GM12878 (cell line): ENCODE measurements around the gene ATAD3A. TPM values are rescaled to one million over a fixed set of nuclear protein-coding genes. Genes with fewer than 3 reads are reported as not detected.
A peak's percentile ranks its signal among the peaks of the same experiment; 100 is the strongest.
"Not testable (repeated sequence)": the region's sequence is repeated elsewhere in the genome, so short reads cannot be mapped to it uniquely, and the experiment has no call there.

Experiments used
- ATAC-seq: fragments of 200-7000 bp; cut with Tn5 transposase; 3 replicates; pipeline ENCODE4 v1.9.1; 2020; ENCODE audit warnings: mild to moderate bottlenecking, moderate library complexity
- BruUV-seq: library from RNA; stranded (reverse); fragments of 400-500 nt; replicated peaks from 2 replicates; lab custom pipeline; 2021; lab: Mats Ljungman, UMichigan
- CTCF ChIA-PET: fragments of 300-600 bp; sonication (Branson Sonifier 250); formaldehyde crosslinking; extraction: SDS; loops from one replicate; lab custom pipeline; 2021; ENCODE audit warnings: inconsistent platforms; lab: Yijun Ruan, JAX
- POLR2A ChIA-PET: fragments of 350-600 bp; formaldehyde crosslinking; extraction: SDS; loops from one replicate; lab custom pipeline; 2021; ENCODE audit warnings: inconsistent platforms; lab: Charles Lee
- RAD21 ChIA-PET: fragments of 300-600 bp; sonication (Branson Sonifier 250); formaldehyde crosslinking; loops from one replicate; lab custom pipeline; 2023; ENCODE audit warnings: antibody characterized with exemption; ENCODE audit not compliant: unreplicated experiment; lab: Charles Lee
- SMC1A ChIA-PET: fragments of 300-600 bp; sonication (Branson Sonifier 250); formaldehyde crosslinking; loops from one replicate; lab custom pipeline; 2023; ENCODE audit not compliant: unreplicated experiment, uncharacterized antibody; lab: Charles Lee
- DNase-seq: peaks from one replicate; pipeline ENCODE4 v3.0.0-alpha.2; 2011; ENCODE audit warnings: low read depth, low spot score
- FAIRE-seq: peaks from 3 replicates; lab custom pipeline; 2011; peaks lifted over from hg19 to GRCh38; lab: Jason Lieb, UNC
- H2AFZ ChIP-seq: 2 replicates; pipeline ENCODE4 v1.6.0; 2011; ENCODE audit warnings: low read depth, low read length, control low read depth; ENCODE audit not compliant: control insufficient read depth
- H3K27ac ChIP-seq: 2 replicates; pipeline ENCODE4 v1.5.1; 2011; ENCODE audit warnings: control low read depth; ENCODE audit not compliant: control insufficient read depth, insufficient read depth
- H3K27me3 ChIP-seq, 2 experiments: replicated peaks in 1 of 2; 2 replicates each; pipeline versions ENCODE4 v1.6.0 to v1.6.1; 2011; ENCODE audit warnings: low read length in 1 of 2; ENCODE audit not compliant: control insufficient read depth in 2 of 2, insufficient read depth in 2 of 2
- H3K36me3 ChIP-seq, 2 experiments: 2 replicates each; pipeline ENCODE4 v1.5.1; 2011; ENCODE audit warnings: low read length in 1 of 2; ENCODE audit not compliant: control insufficient read depth in 2 of 2, insufficient read depth in 2 of 2
- H3K4me1 ChIP-seq: 2 replicates; pipeline ENCODE4 v1.6.1; 2011; ENCODE audit warnings: mild to moderate bottlenecking, low read length, moderate library complexity, mixed read lengths; ENCODE audit not compliant: control insufficient read depth, insufficient read depth
- H3K4me2 ChIP-seq: 2 replicates; pipeline ENCODE4 v1.6.0; 2011; ENCODE audit warnings: control low read depth; ENCODE audit not compliant: control insufficient read depth, insufficient read depth
- H3K4me3 ChIP-seq: fragments of 200-600 bp; sonication (generic); 2 replicates; pipeline ENCODE4 v1.5.1; 2016
- H3K79me2 ChIP-seq: 2 replicates; pipeline ENCODE4 v1.6.0; 2011; ENCODE audit warnings: low read length; ENCODE audit not compliant: control insufficient read depth, insufficient read depth
- H3K9ac ChIP-seq: 2 replicates; pipeline ENCODE4 v1.8.0; 2011; ENCODE audit warnings: low read length, control low read depth, mixed read lengths; ENCODE audit not compliant: control insufficient read depth, insufficient read depth
- H3K9me3 ChIP-seq: replicated peaks from 3 replicates; pipeline ENCODE4 v1.5.1; 2011; ENCODE audit warnings: mild to moderate bottlenecking, low read length; ENCODE audit not compliant: control insufficient read depth, insufficient read depth
- H4K20me1 ChIP-seq: 2 replicates; pipeline ENCODE4 v1.6.0; 2011; ENCODE audit not compliant: control insufficient read depth, insufficient read depth
- CHD2 ChIP-seq: IDR thresholded peaks from 2 replicates; pipeline ENCODE4 v1.6.1; 2011; ENCODE audit warnings: low read depth, low read length, improper control_type of control experiment, borderline replicate concordance
- CREM ChIP-seq: IDR thresholded peaks from 2 replicates; pipeline ENCODE4 v1.6.1; 2014; ENCODE audit warnings: antibody characterized with exemption, low read depth
- HDGF ChIP-seq: fragments of 450-650 bp; IDR thresholded peaks from 2 replicates; pipeline ENCODE4 v1.6.1; 2016; ENCODE audit warnings: antibody characterized with exemption
- KDM1A ChIP-seq: fragments of 200-600 bp; sonication (generic); IDR thresholded peaks from 2 replicates; pipeline ENCODE4 v1.6.1; 2016; ENCODE audit warnings: borderline replicate concordance
- POLR2A ChIP-seq: IDR thresholded peaks from 2 replicates; pipeline ENCODE4 v1.6.1; 2011; ENCODE audit warnings: low read depth, mild to moderate bottlenecking, low read length
- SP1 ChIP-seq: IDR thresholded peaks from one replicate; pipeline ENCODE4 v1.6.1; 2011; ENCODE audit warnings: low read depth, low read length
- ZNF592 ChIP-seq: fragments of 450-650 bp; IDR thresholded peaks from 2 replicates; pipeline ENCODE4 v1.6.1; 2017; ENCODE audit warnings: mild to moderate bottlenecking, moderate library complexity
- whole genome bisulfite sequencing: methylation state at CpG from one replicate; pipeline ENCODE4 v1.1.6; 2016; ENCODE audit warnings: low lambda C conversion rate; ENCODE audit not compliant: insufficient replicate concordance, insufficient coverage; ENCODE audit errors: missing lambda C conversion rate; 5-methylcytosine and 5-hydroxymethylcytosine counted together
- in situ Hi-C: fragments of 300-500 bp; cut with MboI; formaldehyde crosslinking; loops from 9 replicates; pipeline ENCODE4 v1.14.3; 2018; ENCODE audit warnings: mixed read lengths
- intact Hi-C: fragments of 100-400 bp; cut with micrococcal nuclease; formaldehyde crosslinking; loops from one replicate; pipeline ENCODE4 v1.14.2; 2022; ENCODE audit not compliant: unreplicated experiment
- polyA plus RNA-seq, 11 experiments: library from polyadenylated mRNA; depleted of rRNA in 4 of 11; unstranded in 6 of 11; stranded (reverse) in 5 of 11; fragments of >200 nt; fragmentation: Nextera tagmentation in 4 of 11; fragmentation: Illumina TruSeq in 1 of 11; extraction: Ambion mirVana in 4 of 11; extraction: Trizol in 1 of 11; gene quantifications; 1 replicate in 1 of 11; 2 replicates in 10 of 11; pipeline versions ENCODE4 v1.2.1 to v1.2.3, GENCODE V29; 2011 to 2016; ENCODE audit warnings: inconsistent platforms in 2 of 11, missing spikeins in 2 of 11, low read depth in 1 of 11
- total RNA-seq, 4 experiments: library from RNA; depleted of rRNA in 3 of 4; stranded (reverse); fragments of >200 nt in 3 of 4; fragmentation: Illumina TruSeq in 1 of 4; extraction: Trizol in 1 of 4; gene quantifications; 2 replicates each; pipeline versions ENCODE4 v1.2.1 to v1.2.3, GENCODE V29; 2013 to 2021

Gene ATAD3A
- total and polyA plus RNA-seq, 10 of the 15 experiments (the other 5 are each of a cell fraction or from before 2014, with no cell fraction given): 0.05 to 93.5 (median 38.9) TPM

GRCh38 chr1:1483714-1484113 is 28.2 kb upstream of the ATAD3A start:
- Histone ChIP-seq H3K9me3 (no peaks in the 10 kb centered on the region), H4K20me1 (no peaks in the 10 kb centered on the region), H3K4me2 (no peak overlapping the region), H3K27me3 (no peaks in the 10 kb centered on the region), H2AFZ (no peak overlapping the region), H3K79me2 (no peaks in the 10 kb centered on the region), H3K4me3 (no peak overlapping the region), H3K36me3 (peaks cover 0 to 25% of the 10 kb centered on the region in 2 experiments; a peak in 3 of 4 replicates), H3K27ac (no peak overlapping the region), H3K4me1 (no peaks in the 10 kb centered on the region), H3K9ac (no peak overlapping the region)
- ChIA-PET SMC1A (no interaction called here), RAD21 (no interaction called here), CTCF (no interaction called here), POLR2A (interaction anchor here (0.6 kb wide), 1 partner anchor 28 kb away, joined by 5 read pairs; no protein-coding TSS in a partner anchor)
- FAIRE-seq (no peak), DNase-seq (no peak), ATAC-seq (no peak)
- TF ChIP-seq POLR2A (peak; percentile 32; the same call in 1 of the 2 replicates), SP1 (no peak), ZNF592 (no peak), KDM1A (no peak), CHD2 (no peak), CREM (no peak), HDGF (no peak)
- TSS peak; percentile 54 for BruUV-seq
- in situ Hi-C loops (no loop called here), intact Hi-C loops (no loop called here)
- WGBS: 100% methylated on average over 16 of the region's 16 CpGs

GRCh38 chr1:1484976-1485750 is 26.8 kb upstream of the ATAD3A start:
- H3K9me3 ChIP-seq, H3K9ac ChIP-seq, H3K4me2 ChIP-seq, H4K20me1 ChIP-seq, H3K4me1 ChIP-seq, FAIRE-seq, H2AFZ ChIP-seq, POLR2A ChIA-PET, H3K27ac ChIP-seq, CTCF ChIA-PET, H3K79me2 ChIP-seq, H3K27me3 ChIP-seq, RAD21 ChIA-PET, in situ Hi-C loops, ATAC-seq, SMC1A ChIA-PET, BruUV-seq, DNase-seq, H3K4me3 ChIP-seq, intact Hi-C loops: not testable (repeated sequence)
- 96% methylated on average over 34 of the region's 46 CpGs for WGBS
- peaks cover 0 to 21% of the 10 kb centered on the region in 2 experiments; a peak in 3 of 4 replicates for H3K36me3 ChIP-seq
